Keratinocyte (primary cell): ENCODE measurements around the gene MAGEB2.

Source experiments
- EZH2 ChIP-seq: IDR thresholded peaks from one replicate; pipeline ENCODE4 v1.6.1; 2012; ENCODE audit warnings: inconsistent platforms, mild to moderate bottlenecking, low read length, moderate library complexity
- TF ChIP-seq, protein P1 (sequence below), 3 experiments: IDR thresholded peaks in 1 of 3; conservative IDR thresholded peaks in 1 of 3; optimal IDR thresholded peaks in 1 of 3; 2 replicates in 2 of 3; 3 replicates in 1 of 3; pipeline versions ENCODE3 to v1.5.1; 2011; ENCODE audit warnings: low read length in 3 of 3, mild to moderate bottlenecking in 3 of 3, moderate library complexity in 2 of 3, control low read depth in 1 of 3, inconsistent platforms in 1 of 3; ENCODE audit not compliant: insufficient read depth in 2 of 3; ENCODE audit errors: extremely low read depth in 1 of 3

DNA sequence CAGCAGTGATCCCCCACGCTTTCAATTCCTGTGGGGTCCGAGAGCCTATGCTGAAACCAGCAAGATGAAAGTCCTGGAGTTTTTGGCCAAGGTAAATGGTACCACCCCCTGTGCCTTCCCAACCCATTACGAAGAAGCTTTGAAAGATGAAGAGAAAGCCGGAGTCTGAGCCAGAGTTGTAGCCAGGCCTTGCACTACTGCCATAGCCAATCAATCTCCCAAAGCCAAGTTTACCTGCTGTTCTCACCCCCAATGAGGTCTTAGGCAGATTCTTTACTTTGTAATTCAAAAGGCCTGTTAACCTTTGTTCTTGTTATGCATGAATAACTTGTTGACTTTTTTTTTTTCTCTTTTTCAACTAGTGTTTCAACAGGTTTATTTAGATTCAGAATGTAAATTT lies 4.0 kb downstream of the MAGEB2 start:
- TF ChIP-seq, protein P1, sequence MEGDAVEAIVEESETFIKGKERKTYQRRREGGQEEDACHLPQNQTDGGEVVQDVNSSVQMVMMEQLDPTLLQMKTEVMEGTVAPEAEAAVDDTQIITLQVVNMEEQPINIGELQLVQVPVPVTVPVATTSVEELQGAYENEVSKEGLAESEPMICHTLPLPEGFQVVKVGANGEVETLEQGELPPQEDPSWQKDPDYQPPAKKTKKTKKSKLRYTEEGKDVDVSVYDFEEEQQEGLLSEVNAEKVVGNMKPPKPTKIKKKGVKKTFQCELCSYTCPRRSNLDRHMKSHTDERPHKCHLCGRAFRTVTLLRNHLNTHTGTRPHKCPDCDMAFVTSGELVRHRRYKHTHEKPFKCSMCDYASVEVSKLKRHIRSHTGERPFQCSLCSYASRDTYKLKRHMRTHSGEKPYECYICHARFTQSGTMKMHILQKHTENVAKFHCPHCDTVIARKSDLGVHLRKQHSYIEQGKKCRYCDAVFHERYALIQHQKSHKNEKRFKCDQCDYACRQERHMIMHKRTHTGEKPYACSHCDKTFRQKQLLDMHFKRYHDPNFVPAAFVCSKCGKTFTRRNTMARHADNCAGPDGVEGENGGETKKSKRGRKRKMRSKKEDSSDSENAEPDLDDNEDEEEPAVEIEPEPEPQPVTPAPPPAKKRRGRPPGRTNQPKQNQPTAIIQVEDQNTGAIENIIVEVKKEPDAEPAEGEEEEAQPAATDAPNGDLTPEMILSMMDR (optimal IDR thresholded peaks at IDR 0.05 in 1 of 3, IDR thresholded peaks at IDR 0.05 in 1 of 3, conservative IDR thresholded peaks at IDR 0.05 in 1 of 3; ENCODE audit: extremely low read depth in 1 of 3, insufficient read depth in 2 of 3, low read length in 3 of 3) = no peak
- no peak for TF ChIP-seq EZH2
